RPMI7951 (cell line): ENCODE measurements around the gene IRS2. TPM values are rescaled to one million over a fixed set of nuclear protein-coding genes. Genes with fewer than 3 reads are reported as not detected.

Experiments
- DNase-seq: peaks from one replicate; pipeline ENCODE4 v3.0.0-alpha.2; 2012; ENCODE audit warnings: low read depth
- total RNA-seq: library from RNA; depleted of rRNA; stranded (reverse); fragments of >200 nt; shearing (Covaris generic); gene quantifications from 2 replicates; pipeline ENCODE4 v1.2.3, GENCODE V29; 2014

IRS2 gene
- total RNA-seq, 1 experiment from 2014 or later: 0.24 TPM

DNA sequence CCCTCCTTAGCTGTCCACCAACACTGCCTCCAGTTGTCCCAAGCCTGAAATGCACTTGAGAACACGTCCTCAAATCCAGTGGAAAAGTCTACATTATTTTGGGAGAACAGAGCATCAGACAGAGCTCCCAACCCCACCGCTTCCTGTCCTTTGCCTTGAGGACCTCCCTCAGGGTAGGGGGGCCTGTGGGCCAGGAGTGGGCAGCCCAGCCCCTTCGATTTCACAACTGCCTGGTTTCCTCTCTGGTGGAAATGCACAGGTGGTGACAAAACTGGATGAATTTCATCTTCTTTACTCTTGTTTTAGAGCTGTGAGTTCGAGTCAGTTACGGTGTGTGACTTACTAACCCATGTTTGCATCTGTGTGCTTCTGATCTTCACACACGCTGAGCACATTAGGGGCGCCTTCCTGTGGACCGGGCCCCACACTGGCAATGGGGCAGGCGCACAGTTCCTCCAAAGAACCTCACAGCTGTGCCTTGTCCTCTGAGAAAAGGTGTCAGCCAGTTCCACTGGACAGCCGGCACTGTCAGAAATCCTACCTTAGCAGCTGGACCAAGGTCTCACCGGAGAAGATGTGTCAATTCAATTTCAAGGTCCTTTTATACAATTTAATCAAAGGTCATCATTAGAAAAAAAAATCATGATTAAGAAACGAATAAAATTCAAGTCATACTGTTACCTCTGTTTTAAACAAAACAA, 80.2 kb downstream of the IRS2 start:
- DNase-seq: no peak

- DNase-seq: no peak
These were observed 81.4 kb downstream of the IRS2 start for GRCh38 chr13:109704771-109705635.

DNA sequence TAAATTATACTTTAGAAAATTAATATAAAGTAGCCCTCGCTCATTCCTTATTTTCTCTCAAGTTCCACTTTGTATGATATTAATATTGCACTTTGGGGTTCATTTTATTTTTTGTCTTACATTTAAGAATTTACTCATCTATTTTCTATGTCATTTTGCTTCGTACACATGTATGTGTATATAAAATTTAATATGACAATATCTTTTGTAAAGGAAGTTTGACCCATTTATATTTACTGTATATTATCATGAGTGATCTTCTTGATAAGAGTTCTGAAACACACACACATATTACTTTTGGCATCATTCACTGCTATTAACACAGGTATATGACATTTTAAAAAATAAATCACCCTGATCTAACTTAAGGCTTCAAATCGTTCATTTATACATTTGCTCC, 83.1 kb downstream of the IRS2 start:
- DNase-seq: no peak
